Osteocyte (in vitro differentiated cells): ENCODE results near the gene ADAMTS10. TPM values are rescaled to one million over a fixed set of nuclear protein-coding genes. Genes with fewer than 3 reads are reported as not detected.

Experiments
- DNase-seq: peaks from one replicate; pipeline ENCODE4 v3.0.0; 2021; ENCODE audit warnings: mixed read lengths; ENCODE audit not compliant: unreplicated experiment; ENCODE audit errors: extremely low spot score
- H3K27ac Mint-ChIP-seq: one replicate; pipeline ENCODE4 v1.8.0; 2021; ENCODE audit warnings: mild to moderate bottlenecking, mixed read lengths; ENCODE audit not compliant: unreplicated experiment
- H3K27me3 Mint-ChIP-seq: one replicate; pipeline ENCODE4 v1.8.0; 2021; ENCODE audit warnings: mixed read lengths; ENCODE audit not compliant: unreplicated experiment
- H3K36me3 Mint-ChIP-seq: one replicate; pipeline ENCODE4 v1.8.0; 2021; ENCODE audit warnings: mixed read lengths; ENCODE audit not compliant: unreplicated experiment
- H3K4me1 Mint-ChIP-seq: one replicate; pipeline ENCODE4 v1.8.0; 2021; ENCODE audit warnings: mixed read lengths; ENCODE audit not compliant: unreplicated experiment
- H3K4me3 Mint-ChIP-seq: one replicate; pipeline ENCODE4 v1.8.0; 2021; ENCODE audit warnings: mild to moderate bottlenecking, moderate library complexity, mixed read lengths; ENCODE audit not compliant: unreplicated experiment
- H3K9me3 Mint-ChIP-seq: one replicate; pipeline ENCODE4 v1.8.0; 2021; ENCODE audit warnings: mixed read lengths; ENCODE audit not compliant: unreplicated experiment
- total RNA-seq: library from RNA; stranded (reverse); gene quantifications from 2 replicates; pipeline ENCODE4 v1.2.1, GENCODE V29; 2021
- TF ChIP-seq, protein P1 (sequence below): fragments of 200-600 bp; sonication (generic); IDR thresholded peaks from 2 replicates; pipeline ENCODE4 v1.5.0; 2021; ENCODE audit warnings: antibody characterized with exemption, mild to moderate bottlenecking, moderate library complexity

Gene ADAMTS10
- total RNA-seq, 1 donor from 2014 or later: 96.2 TPM

DNA sequence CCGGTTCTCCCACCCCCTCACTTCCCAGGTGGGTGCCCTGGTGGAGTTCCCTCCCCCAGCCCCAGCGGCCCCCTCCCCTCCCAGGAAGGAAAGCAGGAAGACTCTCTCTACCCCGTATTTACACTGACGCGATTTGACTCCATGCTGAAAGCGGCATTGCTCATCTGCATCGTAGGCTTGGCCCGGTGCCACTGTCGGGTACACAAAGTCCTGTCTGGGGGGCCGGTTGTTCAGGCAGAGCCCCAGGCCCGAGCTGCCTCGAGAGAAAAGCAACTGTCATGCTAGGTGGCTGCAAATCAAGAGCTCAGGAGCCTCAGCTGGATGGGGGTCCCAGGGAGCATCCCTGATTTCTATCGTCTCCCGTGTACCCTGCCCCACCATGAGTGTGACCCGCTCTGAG is 14.9 kb downstream of the ADAMTS10 start:
- Mint-ChIP-seq H3K27me3 (peaks cover 2% of the 10 kb centered on the region), H3K4me3 (no peak overlapping the region), H3K36me3 (peaks cover 28% of the 10 kb centered on the region), H3K9me3 (no peaks in the 10 kb centered on the region), H3K27ac (no peak overlapping the region), H3K4me1 (peaks cover 12% of the 10 kb centered on the region)
- DNase-seq: no peak
- TF ChIP-seq, protein P1, sequence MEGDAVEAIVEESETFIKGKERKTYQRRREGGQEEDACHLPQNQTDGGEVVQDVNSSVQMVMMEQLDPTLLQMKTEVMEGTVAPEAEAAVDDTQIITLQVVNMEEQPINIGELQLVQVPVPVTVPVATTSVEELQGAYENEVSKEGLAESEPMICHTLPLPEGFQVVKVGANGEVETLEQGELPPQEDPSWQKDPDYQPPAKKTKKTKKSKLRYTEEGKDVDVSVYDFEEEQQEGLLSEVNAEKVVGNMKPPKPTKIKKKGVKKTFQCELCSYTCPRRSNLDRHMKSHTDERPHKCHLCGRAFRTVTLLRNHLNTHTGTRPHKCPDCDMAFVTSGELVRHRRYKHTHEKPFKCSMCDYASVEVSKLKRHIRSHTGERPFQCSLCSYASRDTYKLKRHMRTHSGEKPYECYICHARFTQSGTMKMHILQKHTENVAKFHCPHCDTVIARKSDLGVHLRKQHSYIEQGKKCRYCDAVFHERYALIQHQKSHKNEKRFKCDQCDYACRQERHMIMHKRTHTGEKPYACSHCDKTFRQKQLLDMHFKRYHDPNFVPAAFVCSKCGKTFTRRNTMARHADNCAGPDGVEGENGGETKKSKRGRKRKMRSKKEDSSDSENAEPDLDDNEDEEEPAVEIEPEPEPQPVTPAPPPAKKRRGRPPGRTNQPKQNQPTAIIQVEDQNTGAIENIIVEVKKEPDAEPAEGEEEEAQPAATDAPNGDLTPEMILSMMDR: no peak

DNA sequence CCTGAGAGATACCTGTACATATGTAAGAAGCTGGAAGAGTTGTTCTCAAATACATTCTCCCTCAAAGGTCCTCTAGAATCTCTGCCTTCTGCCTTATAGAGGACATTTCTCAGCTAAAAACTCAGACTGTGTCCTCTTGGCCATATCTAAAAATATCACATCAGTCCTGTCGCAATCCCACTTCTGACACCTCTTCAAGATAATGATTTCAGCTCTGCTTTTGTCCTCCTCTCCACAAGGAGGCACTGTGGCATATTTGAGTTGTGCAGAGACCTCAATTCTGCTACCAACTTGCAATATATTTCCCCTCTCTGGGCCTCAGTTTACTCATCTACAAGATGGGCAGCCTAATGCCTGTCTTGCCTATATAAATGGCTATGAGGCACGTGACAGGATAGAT is 16.6 kb downstream of the ADAMTS10 start:
- peaks cover 12% of the 10 kb centered on the region for H3K4me1 Mint-ChIP-seq
- no peak overlapping the region for H3K4me3 Mint-ChIP-seq
- no peaks in the 10 kb centered on the region for H3K9me3 Mint-ChIP-seq
- H3K27ac Mint-ChIP-seq: no peak overlapping the region
- peaks cover 2% of the 10 kb centered on the region for H3K27me3 Mint-ChIP-seq
- TF ChIP-seq, protein P1: peak; percentile 42
- DNase-seq: no peak
- peaks cover 24% of the 10 kb centered on the region for H3K36me3 Mint-ChIP-seq

DNA sequence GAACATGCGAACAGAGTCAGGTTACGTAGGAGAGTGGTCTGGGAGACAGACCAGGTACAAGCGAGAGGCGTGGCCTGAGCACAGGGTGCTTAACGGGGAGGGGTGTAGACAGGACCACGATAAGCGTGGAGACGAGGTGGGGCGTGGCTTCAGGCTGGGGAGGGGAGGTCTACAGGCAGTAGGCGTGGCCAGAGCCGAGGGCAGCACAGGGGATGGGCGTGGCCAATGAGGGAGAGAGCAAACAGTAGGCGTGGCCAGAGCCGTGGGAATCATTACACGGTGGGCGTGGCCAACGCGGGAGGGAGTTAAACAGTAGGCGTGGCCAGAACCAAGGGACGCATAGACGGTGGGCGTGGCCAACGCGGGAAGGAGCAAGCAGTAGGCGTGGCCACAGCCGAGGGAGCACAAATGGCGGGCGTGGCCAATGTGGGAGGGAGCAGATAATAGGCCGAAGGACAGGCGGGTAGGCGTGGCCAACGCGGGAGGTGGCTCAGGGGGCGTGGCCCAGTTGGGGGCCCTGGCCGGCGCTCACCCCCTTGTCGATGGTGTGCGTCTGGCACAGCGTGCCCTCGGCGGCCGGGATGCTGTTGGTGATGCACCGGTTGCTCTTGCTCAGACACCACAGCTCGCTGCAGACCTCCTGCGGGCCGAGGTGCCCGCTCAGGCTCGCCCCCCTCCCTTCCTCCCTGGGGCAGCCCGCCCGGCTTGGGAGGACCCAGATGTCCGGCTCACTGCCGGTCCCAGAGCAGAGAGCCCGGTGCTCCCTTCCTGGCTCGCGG is 18.1 kb downstream of the ADAMTS10 start:
- H3K36me3 Mint-ChIP-seq: peaks cover 20% of the 10 kb centered on the region
- peaks cover 12% of the 10 kb centered on the region for H3K4me1 Mint-ChIP-seq
- peak overlapping the region; percentile 74 for H3K4me3 Mint-ChIP-seq
- H3K27me3 Mint-ChIP-seq: peaks cover 2% of the 10 kb centered on the region
- no peaks in the 10 kb centered on the region for H3K9me3 Mint-ChIP-seq
- TF ChIP-seq, protein P1: no peak
- H3K27ac Mint-ChIP-seq: peak overlapping the region; percentile 44
- peak; percentile 98 for DNase-seq

DNA sequence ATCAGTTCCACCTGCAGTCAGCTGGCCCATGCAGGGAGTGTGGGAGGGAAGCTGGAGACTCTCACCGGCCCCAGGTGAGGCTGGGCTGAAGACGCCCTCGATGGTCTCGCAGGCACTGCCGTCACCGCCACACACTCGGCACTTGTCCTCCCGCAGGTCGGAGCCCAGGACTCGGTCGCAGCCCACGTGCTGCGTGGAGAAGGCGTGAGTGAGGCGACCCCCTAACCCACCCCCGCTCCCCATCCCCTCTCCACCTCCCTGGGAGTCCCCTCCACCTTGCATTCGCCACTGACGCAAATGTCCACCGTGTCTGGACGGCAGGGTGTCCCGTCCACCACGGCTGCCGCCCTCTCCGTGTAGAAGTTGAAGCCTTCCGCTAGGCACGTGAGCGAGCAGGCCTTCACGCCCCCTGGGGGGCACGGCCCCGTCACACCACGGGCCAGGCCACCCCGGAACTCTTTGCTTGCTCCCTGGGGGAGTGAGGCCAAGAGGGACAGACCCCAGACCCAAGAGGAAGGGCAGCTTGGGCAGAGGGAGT is 21.3 kb downstream of the ADAMTS10 start:
- Mint-ChIP-seq H3K4me1 (peaks cover 12% of the 10 kb centered on the region), H3K4me3 (no peak overlapping the region), H3K27ac (no peak overlapping the region), H3K36me3 (peaks cover 2% of the 10 kb centered on the region), H3K9me3 (no peaks in the 10 kb centered on the region), H3K27me3 (peaks cover 2% of the 10 kb centered on the region)
- TF ChIP-seq, protein P1: no peak
- no peak for DNase-seq
